CD4-positive, CD25-positive, alpha-beta regulatory T cell (primary cell): ENCODE measurements around the gene FBXL20. TPM values are rescaled to one million over a fixed set of nuclear protein-coding genes. Genes with fewer than 3 reads are reported as not detected.

Experiments
- ATAC-seq, 2 donors: fragments of 150-1000 bp; cut with Tn5 transposase; one replicate each; pipeline ENCODE4 v1.10.0; 2021; ENCODE audit warnings: low read depth in 2 of 2, moderate number of reproducible peaks in 2 of 2, moderate library complexity in 1 of 2
- DNase-seq, 3 donors: peaks; one replicate each; pipeline versions ENCODE4 v3.0.0 to v3.0.0-alpha.2; 2012 to 2022; ENCODE audit warnings: mixed read lengths in 1 of 3
- H3K27ac ChIP-seq: one replicate; pipeline ENCODE4 v1.7.0; 2013; ENCODE audit warnings: mild to moderate bottlenecking, low read length; ENCODE audit not compliant: insufficient read depth, poor library complexity, severe bottlenecking
- H3K27me3 ChIP-seq: one replicate; pipeline ENCODE4 v1.7.0; 2013; ENCODE audit warnings: low read length; ENCODE audit not compliant: control insufficient read depth, insufficient read depth
- H3K36me3 ChIP-seq: one replicate; pipeline ENCODE4 v1.7.0; 2013; ENCODE audit warnings: mild to moderate bottlenecking, low read length, moderate library complexity; ENCODE audit not compliant: control insufficient read depth, insufficient read depth
- H3K4me1 ChIP-seq: 2 replicates; pipeline ENCODE4 v1.7.0; 2013; ENCODE audit warnings: mild to moderate bottlenecking, low read length; ENCODE audit not compliant: insufficient read depth, control insufficient read depth, poor library complexity, severe bottlenecking
- H3K4me3 ChIP-seq: one replicate; pipeline ENCODE4 v1.7.0; 2013; ENCODE audit warnings: low read depth, mild to moderate bottlenecking, low read length, moderate library complexity
- H3K9me3 ChIP-seq, 2 experiments: 1 replicate in 1 of 2; 2 replicates in 1 of 2; pipeline ENCODE4 v1.7.0; 2013; ENCODE audit warnings: low read length in 2 of 2, mild to moderate bottlenecking in 1 of 2, moderate library complexity in 1 of 2; ENCODE audit not compliant: control insufficient read depth in 2 of 2
- H3K27ac Mint-ChIP-seq, 3 donors: one replicate each; pipeline ENCODE4 v1.8.0; 2020 to 2022; ENCODE audit warnings: mild to moderate bottlenecking in 3 of 3, mixed read lengths in 3 of 3, moderate library complexity in 2 of 3
- H3K27me3 Mint-ChIP-seq: one replicate; pipeline ENCODE4 v1.8.0; 2022; ENCODE audit warnings: mild to moderate bottlenecking, mixed read lengths
- H3K36me3 Mint-ChIP-seq: one replicate; pipeline ENCODE4 v1.8.0; 2020; ENCODE audit warnings: mixed read lengths
- H3K4me1 Mint-ChIP-seq, 4 donors: one replicate each; pipeline ENCODE4 v1.8.0; 2020 to 2022; ENCODE audit warnings: mixed read lengths in 4 of 4, mild to moderate bottlenecking in 1 of 4
- H3K4me3 Mint-ChIP-seq, 4 donors: one replicate each; pipeline ENCODE4 v1.8.0; 2020 to 2022; ENCODE audit warnings: mild to moderate bottlenecking in 4 of 4, mixed read lengths in 4 of 4, moderate library complexity in 3 of 4
- H3K9me3 Mint-ChIP-seq, 7 donors: one replicate each; pipeline ENCODE4 v1.8.0; 2020 to 2022; ENCODE audit warnings: mixed read lengths in 7 of 7, mild to moderate bottlenecking in 3 of 7, moderate library complexity in 2 of 7
- polyA plus RNA-seq, 4 donors: library from polyadenylated mRNA; unstranded; fragments of 300-500 nt; fragmentation: Illumina TruSeq; gene quantifications; one replicate each; pipeline ENCODE4 v1.2.3, GENCODE V29; 2021
- total RNA-seq: library from RNA; stranded (reverse); gene quantifications from one replicate; pipeline ENCODE4 v1.2.3, GENCODE V29; 2022

Gene FBXL20
- total and polyA plus RNA-seq, 5 donors from 2014 or later = 4.0 to 30.8 (median 5.5) TPM

DNA sequence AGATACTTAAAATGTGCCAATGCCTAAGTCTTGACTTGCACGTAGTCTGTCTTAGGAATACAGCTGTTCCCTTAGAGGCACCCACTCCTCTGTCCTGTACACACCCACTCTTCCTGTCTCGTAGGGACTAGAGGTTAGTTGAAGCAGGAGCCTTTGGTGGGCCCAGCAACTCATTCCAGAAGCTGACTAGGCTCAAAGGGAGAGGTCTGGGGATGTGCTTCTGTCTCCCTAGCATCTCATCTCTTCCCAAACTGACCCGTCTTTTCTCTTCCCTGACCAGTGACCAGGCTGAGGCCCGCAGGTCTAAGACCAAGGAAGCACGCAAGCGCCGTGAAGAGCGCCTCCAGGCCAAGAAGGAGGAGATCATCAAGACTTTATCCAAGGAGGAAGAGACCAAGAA, 197.2 kb downstream of the FBXL20 start:
- ATAC-seq (no peak), DNase-seq (no peak)
- Mint-ChIP-seq H3K4me3 (peak overlapping the region in 1 of 4 donors; percentile 78), H3K27me3 (peaks cover 7% of the 10 kb centered on the region), H3K9me3 (no peaks in the 10 kb centered on the region), H3K4me1 (peaks cover 13 to 70% (median 28%) of the 10 kb centered on the region in 4 donors), H3K36me3 (peaks cover 25% of the 10 kb centered on the region), H3K27ac (peak overlapping the region in 1 of 3 donors; percentile 65)
- Histone ChIP-seq H3K4me1 (peaks cover 44% of the 10 kb centered on the region), H3K27me3 (no peaks in the 10 kb centered on the region), H3K9me3 (no peaks in the 10 kb centered on the region), H3K36me3 (peaks cover 36% of the 10 kb centered on the region), H3K4me3 (no peak overlapping the region), H3K27ac (no peak overlapping the region)

Other genes with a start within 250 kb of the FBXL20 start
- 12.9 TPM for gene PLXDC1, start 250.0 kb downstream of the FBXL20 start, total RNA-seq
- 1 to 10 TPM in 2 of 4 donors, under 1 TPM in 2; 0.27 to 1.8 (median 1.1) TPM for gene PLXDC1, start 250.0 kb downstream of the FBXL20 start, polyA plus RNA-seq
- not detected for gene ARL5C, start 235.5 kb downstream of the FBXL20 start, total RNA-seq
- not detected for gene ARL5C, start 235.5 kb downstream of the FBXL20 start, polyA plus RNA-seq
- 19.3 TPM for gene CACNB1, start 204.0 kb downstream of the FBXL20 start, total RNA-seq
- 1 to 10 TPM in 2 of 4 donors, under 1 TPM in 2; 0.48 to 1.5 (median 0.97) TPM for gene CACNB1, start 204.0 kb downstream of the FBXL20 start, polyA plus RNA-seq
- gene RPL19, start 201.3 kb downstream of the FBXL20 start, total RNA-seq = 2,336 TPM
- 1,000 to 10,000 TPM; 2,055 to 3,537 (median 2,931) TPM for gene RPL19, start 201.3 kb downstream of the FBXL20 start, polyA plus RNA-seq
- gene STAC2, start 175.7 kb downstream of the FBXL20 start, total RNA-seq = not detected
- not detected for gene STAC2, start 175.7 kb downstream of the FBXL20 start, polyA plus RNA-seq
- 45.4 TPM for gene MED1, start 49.6 kb upstream of the FBXL20 start, total RNA-seq
- gene MED1, start 49.6 kb upstream of the FBXL20 start, polyA plus RNA-seq = 10 to 100 TPM; 15.8 to 20.2 (median 18.3) TPM
- 110 TPM for gene CDK12, start 59.9 kb upstream of the FBXL20 start, total RNA-seq
- 1 to 10 TPM; 2.1 to 4.4 (median 3.3) TPM for gene CDK12, start 59.9 kb upstream of the FBXL20 start, polyA plus RNA-seq
- gene NEUROD2, start 206.3 kb upstream of the FBXL20 start, total RNA-seq = not detected
- not detected for gene NEUROD2, start 206.3 kb upstream of the FBXL20 start, polyA plus RNA-seq
- not detected for gene PPP1R1B, start 225.3 kb upstream of the FBXL20 start, total RNA-seq
- gene PPP1R1B, start 225.3 kb upstream of the FBXL20 start, polyA plus RNA-seq = not detected
- gene STARD3, start 235.5 kb upstream of the FBXL20 start, total RNA-seq = 95.9 TPM
- 10 to 100 TPM; 45.4 to 48.6 (median 46.5) TPM for gene STARD3, start 235.5 kb upstream of the FBXL20 start, polyA plus RNA-seq